Endothelial cell of umbilical vein (primary cell): Measurements from ENCODE around the gene NAT16. TPM values are rescaled to one million over a fixed set of nuclear protein-coding genes. Genes with fewer than 3 reads are reported as not detected.

Experiments used
- BruUV-seq: library from RNA; stranded (reverse); fragments of 400-500 nt; replicated peaks from 2 replicates; lab custom pipeline; 2021; lab: Mats Ljungman, UMichigan
- CTCF ChIA-PET: fragments of 300-600, 350-600 bp; sonication (Branson Sonifier 250); formaldehyde crosslinking; loops from one replicate; lab custom pipeline; 2021; ENCODE audit warnings: antibody characterized with exemption, inconsistent platforms; lab: Charles Lee
- POLR2A ChIA-PET: fragments of 300-600, 350-600 bp; sonication (Branson Sonifier 250); formaldehyde crosslinking; loops from one replicate; lab custom pipeline; 2021; ENCODE audit warnings: antibody characterized with exemption, inconsistent platforms; lab: Charles Lee
- DNase-seq: peaks from one replicate; pipeline ENCODE4 v3.0.0-alpha.2; 2011; ENCODE audit warnings: low read depth, low spot score
- FAIRE-seq: peaks from 2 replicates; lab custom pipeline; 2011; peaks lifted over from hg19 to GRCh38; lab: Jason Lieb, UNC
- H2AFZ ChIP-seq: 2 replicates; pipeline ENCODE4 v1.6.0; 2012; ENCODE audit warnings: low read depth, low read length, control low read depth, inconsistent platforms
- H3K27ac ChIP-seq: 2 replicates; pipeline ENCODE4 v1.5.1; 2011; ENCODE audit warnings: low read depth, mild to moderate bottlenecking, control low read depth, low read length, moderate library complexity; ENCODE audit not compliant: insufficient read depth
- H3K27me3 ChIP-seq, 2 experiments: 2 replicates each; pipeline versions ENCODE4 v1.6.0 to v1.6.1; 2011; ENCODE audit warnings: low read length in 2 of 2, mixed read lengths in 1 of 2; ENCODE audit not compliant: control insufficient read depth in 2 of 2, insufficient read depth in 2 of 2
- H3K36me3 ChIP-seq, 2 experiments: 2 replicates in 1 of 2; 3 replicates in 1 of 2; pipeline ENCODE4 v1.5.1; 2011; ENCODE audit warnings: low read length in 2 of 2, mild to moderate bottlenecking in 1 of 2, moderate library complexity in 1 of 2; ENCODE audit not compliant: control insufficient read depth in 2 of 2, insufficient read depth in 2 of 2; ENCODE audit errors: extremely low read depth in 1 of 2
- H3K4me1 ChIP-seq: 3 replicates; pipeline ENCODE4 v1.5.1; 2011; ENCODE audit warnings: mild to moderate bottlenecking, low read length; ENCODE audit not compliant: control insufficient read depth, insufficient read depth; ENCODE audit errors: extremely low read depth
- H3K4me2 ChIP-seq: 2 replicates; pipeline ENCODE4 v1.6.1; 2011; ENCODE audit warnings: low read length, control low read depth, mixed read lengths; ENCODE audit not compliant: insufficient read depth
- H3K4me3 ChIP-seq, 3 experiments: fragments of 200-600 bp in 1 of 3; sonication (generic), shearing (Covaris generic) in 1 of 3; replicated peaks in 1 of 3; 2 replicates each; pipeline ENCODE4 v1.5.1; 2011 to 2016; ENCODE audit warnings: control low read depth in 3 of 3, low read length in 3 of 3, mild to moderate bottlenecking in 2 of 3, inconsistent platforms in 1 of 3, low read depth in 1 of 3, moderate library complexity in 1 of 3; ENCODE audit not compliant: insufficient read depth in 1 of 3
- H3K79me2 ChIP-seq: 2 replicates; pipeline ENCODE4 v1.6.0; 2012; ENCODE audit warnings: low read length, inconsistent platforms; ENCODE audit not compliant: control insufficient read depth, insufficient read depth
- H3K9ac ChIP-seq: replicated peaks from 2 replicates; pipeline ENCODE3; 2011; ENCODE audit warnings: low read length, control low read depth; ENCODE audit not compliant: insufficient read depth; ENCODE audit errors: extremely low read depth
- H3K9me1 ChIP-seq: replicated peaks from 3 replicates; pipeline ENCODE4 v1.6.0; 2011; ENCODE audit warnings: mild to moderate bottlenecking, low read length; ENCODE audit not compliant: control insufficient read depth, insufficient read depth; ENCODE audit errors: extremely low read depth
- H3K9me3 ChIP-seq: replicated peaks from 2 replicates; pipeline ENCODE4 v1.5.1; 2012; ENCODE audit warnings: low read length, inconsistent platforms; ENCODE audit not compliant: control insufficient read depth, insufficient read depth
- H4K20me1 ChIP-seq: replicated peaks from 2 replicates; pipeline ENCODE3; 2011; ENCODE audit warnings: mild to moderate bottlenecking, low read length; ENCODE audit not compliant: control insufficient read depth, insufficient read depth; ENCODE audit errors: extremely low read depth
- EZH2 ChIP-seq: IDR thresholded peaks from 2 replicates; pipeline ENCODE4 v1.6.1; 2012; ENCODE audit warnings: borderline replicate concordance, low read depth, mild to moderate bottlenecking, moderate library complexity, low read length, inconsistent platforms; ENCODE audit not compliant: severe bottlenecking
- FOS ChIP-seq: IDR thresholded peaks from 2 replicates; pipeline ENCODE4 v1.6.1; 2011; ENCODE audit warnings: mild to moderate bottlenecking, low read length, moderate library complexity, borderline replicate concordance; ENCODE audit not compliant: insufficient read depth
- JUN ChIP-seq: IDR thresholded peaks from 2 replicates; pipeline ENCODE4 v1.6.1; 2011; ENCODE audit warnings: borderline replicate concordance, low read depth; ENCODE audit not compliant: insufficient read length, insufficient read depth
- POLR2A ChIP-seq: IDR thresholded peaks from 2 replicates; pipeline ENCODE4 v1.6.1; 2012; ENCODE audit warnings: low read depth, mild to moderate bottlenecking, control low read depth, low read length
- dilution Hi-C: fragments of 300-500 bp; cut with MboI; formaldehyde crosslinking; loops from one replicate; pipeline ENCODE4 v1.15.0; 2019; ENCODE audit warnings: low sequenced_read_pairs; ENCODE audit not compliant: extremely low pct_ligation_motif_present
- intact Hi-C: fragments of 100-400 bp; cut with micrococcal nuclease; formaldehyde crosslinking; loops from one replicate; pipeline ENCODE4 v1.10.0; 2022
- polyA plus RNA-seq, 4 experiments: library from polyadenylated mRNA; depleted of rRNA in 3 of 4; stranded (reverse) in 3 of 4; unstranded in 1 of 4; fragments of >200 nt; gene quantifications; 2 replicates each; pipeline versions ENCODE4 v1.2.1 to v1.2.3, GENCODE V29; 2011 to 2012; ENCODE audit warnings: missing spikeins in 1 of 4
- total RNA-seq: library from RNA; stranded (reverse); gene quantifications from 2 replicates; pipeline ENCODE4 v1.2.3, GENCODE V29; 2021
- TF ChIP-seq, protein P1 (sequence below): IDR thresholded peaks from 2 replicates; pipeline ENCODE4 v1.6.1; 2011; ENCODE audit not compliant: insufficient read depth, insufficient read length

NAT16 gene
- total and polyA plus RNA-seq, 2 donors (not counting 3 experiments of a cell fraction or from before 2014, with no cell fraction given), result not detected

DNA sequence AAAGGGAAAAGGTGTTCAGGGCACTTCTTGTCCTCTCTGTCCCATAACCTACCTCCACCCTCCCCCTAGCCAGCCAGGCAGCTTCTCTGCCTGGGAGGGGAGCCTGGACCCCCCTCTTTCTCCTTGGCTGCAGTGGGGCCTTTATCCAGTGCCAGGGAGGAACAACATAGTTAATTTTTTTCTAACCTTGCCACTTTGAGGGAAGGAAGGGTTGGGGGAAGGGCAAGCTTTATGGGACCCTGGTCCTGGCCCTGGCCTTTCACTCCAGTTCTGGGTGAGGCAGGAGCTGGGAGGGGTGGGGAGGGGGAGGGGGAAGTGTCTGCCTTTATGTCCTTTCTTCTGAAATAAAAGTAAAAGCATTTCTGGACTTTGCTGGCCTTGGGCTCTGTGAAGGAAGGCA, 19.2 kb downstream of the NAT16 start:
- Histone ChIP-seq H4K20me1 (no peaks in the 10 kb centered on the region), H3K27ac (no peak overlapping the region), H3K27me3 (peaks cover 16 to 24% of the 10 kb centered on the region in 2 experiments), H3K4me2 (no peak overlapping the region), H3K79me2 (no peaks in the 10 kb centered on the region), H2AFZ (no peak overlapping the region), H3K4me1 (peaks cover 16% of the 10 kb centered on the region), H3K9me3 (no peaks in the 10 kb centered on the region), H3K36me3 (peaks cover 5 to 19% of the 10 kb centered on the region in 2 experiments), H3K9me1 (no peaks in the 10 kb centered on the region), H3K9ac (no peak overlapping the region), H3K4me3 (no peak overlapping the region)
- ChIA-PET CTCF (interaction anchor here (0.7 to 1.4 kb wide), 2 partner anchors 17 to 66 kb away, joined by 3 read pairs; no protein-coding TSS in a partner anchor), POLR2A (no interaction called here)
- no peak for TF ChIP-seq JUN
- no peak for TF ChIP-seq FOS
- no peak for TF ChIP-seq EZH2
- TF ChIP-seq POLR2A, result no peak
- TF ChIP-seq, protein P1, sequence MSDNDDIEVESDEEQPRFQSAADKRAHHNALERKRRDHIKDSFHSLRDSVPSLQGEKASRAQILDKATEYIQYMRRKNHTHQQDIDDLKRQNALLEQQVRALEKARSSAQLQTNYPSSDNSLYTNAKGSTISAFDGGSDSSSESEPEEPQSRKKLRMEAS, result no peak
- BruUV-seq, result no TSS peak
- dilution Hi-C loops (no loop called here), intact Hi-C loops (loop anchor here (10.0 kb wide), 1 partner anchor 266 kb away; the partner anchor contains the start of gene ACHE)
- no peak for FAIRE-seq
- no peak for DNase-seq
